GM12878 (cell line): ENCODE results near the gene PCDHGA8. TPM values are rescaled to one million over a fixed set of nuclear protein-coding genes. Genes with fewer than 3 reads are reported as not detected.

Experiments
- ATAC-seq: fragments of 200-7000 bp; cut with Tn5 transposase; 3 replicates; pipeline ENCODE4 v1.9.1; 2020; ENCODE audit warnings: mild to moderate bottlenecking, moderate library complexity
- BruUV-seq: library from RNA; stranded (reverse); fragments of 400-500 nt; replicated peaks from 2 replicates; lab custom pipeline; 2021; lab: Mats Ljungman, UMichigan
- CTCF ChIA-PET: fragments of 300-600 bp; sonication (Branson Sonifier 250); formaldehyde crosslinking; extraction: SDS; loops from one replicate; lab custom pipeline; 2021; ENCODE audit warnings: inconsistent platforms; lab: Yijun Ruan, JAX
- POLR2A ChIA-PET: fragments of 350-600 bp; formaldehyde crosslinking; extraction: SDS; loops from one replicate; lab custom pipeline; 2021; ENCODE audit warnings: inconsistent platforms; lab: Charles Lee
- RAD21 ChIA-PET: fragments of 300-600 bp; sonication (Branson Sonifier 250); formaldehyde crosslinking; loops from one replicate; lab custom pipeline; 2023; ENCODE audit warnings: antibody characterized with exemption; ENCODE audit not compliant: unreplicated experiment; lab: Charles Lee
- SMC1A ChIA-PET: fragments of 300-600 bp; sonication (Branson Sonifier 250); formaldehyde crosslinking; loops from one replicate; lab custom pipeline; 2023; ENCODE audit not compliant: unreplicated experiment, uncharacterized antibody; lab: Charles Lee
- DNase-seq: peaks from one replicate; pipeline ENCODE4 v3.0.0-alpha.2; 2011; ENCODE audit warnings: low read depth, low spot score
- FAIRE-seq: peaks from 3 replicates; lab custom pipeline; 2011; peaks lifted over from hg19 to GRCh38; lab: Jason Lieb, UNC
- H2AFZ ChIP-seq: 2 replicates; pipeline ENCODE4 v1.6.0; 2011; ENCODE audit warnings: low read depth, low read length, control low read depth; ENCODE audit not compliant: control insufficient read depth
- H3K27ac ChIP-seq: 2 replicates; pipeline ENCODE4 v1.5.1; 2011; ENCODE audit warnings: control low read depth; ENCODE audit not compliant: control insufficient read depth, insufficient read depth
- H3K27me3 ChIP-seq, 2 experiments: replicated peaks in 1 of 2; 2 replicates each; pipeline versions ENCODE4 v1.6.0 to v1.6.1; 2011; ENCODE audit warnings: low read length in 1 of 2; ENCODE audit not compliant: control insufficient read depth in 2 of 2, insufficient read depth in 2 of 2
- H3K36me3 ChIP-seq, 2 experiments: 2 replicates each; pipeline ENCODE4 v1.5.1; 2011; ENCODE audit warnings: low read length in 1 of 2; ENCODE audit not compliant: control insufficient read depth in 2 of 2, insufficient read depth in 2 of 2
- H3K4me1 ChIP-seq: 2 replicates; pipeline ENCODE4 v1.6.1; 2011; ENCODE audit warnings: mild to moderate bottlenecking, low read length, moderate library complexity, mixed read lengths; ENCODE audit not compliant: control insufficient read depth, insufficient read depth
- H3K4me2 ChIP-seq: 2 replicates; pipeline ENCODE4 v1.6.0; 2011; ENCODE audit warnings: control low read depth; ENCODE audit not compliant: control insufficient read depth, insufficient read depth
- H3K4me3 ChIP-seq: fragments of 200-600 bp; sonication (generic); 2 replicates; pipeline ENCODE4 v1.5.1; 2016
- H3K79me2 ChIP-seq: 2 replicates; pipeline ENCODE4 v1.6.0; 2011; ENCODE audit warnings: low read length; ENCODE audit not compliant: control insufficient read depth, insufficient read depth
- H3K9ac ChIP-seq: 2 replicates; pipeline ENCODE4 v1.8.0; 2011; ENCODE audit warnings: low read length, control low read depth, mixed read lengths; ENCODE audit not compliant: control insufficient read depth, insufficient read depth
- H3K9me3 ChIP-seq: replicated peaks from 3 replicates; pipeline ENCODE4 v1.5.1; 2011; ENCODE audit warnings: mild to moderate bottlenecking, low read length; ENCODE audit not compliant: control insufficient read depth, insufficient read depth
- H4K20me1 ChIP-seq: 2 replicates; pipeline ENCODE4 v1.6.0; 2011; ENCODE audit not compliant: control insufficient read depth, insufficient read depth
- EZH2 ChIP-seq: IDR thresholded peaks from 2 replicates; pipeline ENCODE4 v1.6.1; 2012; ENCODE audit warnings: low read depth, mild to moderate bottlenecking, control low read depth, inconsistent platforms, low read length, borderline replicate concordance; ENCODE audit not compliant: control insufficient read depth
- HDAC2 ChIP-seq: fragments of 200-600 bp; sonication (generic); IDR thresholded peaks from 2 replicates; pipeline ENCODE4 v1.6.1; 2017
- IKZF1 ChIP-seq: fragments of 450-650 bp; conservative IDR thresholded peaks from 2 replicates; pipeline ENCODE4 v1.6.1; 2017; ENCODE audit warnings: antibody characterized with exemption, mild to moderate bottlenecking
- IRF4 ChIP-seq: IDR thresholded peaks from 2 replicates; pipeline ENCODE4 v1.6.1; 2011; ENCODE audit warnings: low read depth, low read length
- POU2F2 ChIP-seq: IDR thresholded peaks from 3 replicates; pipeline ENCODE4 v1.6.1; 2011; ENCODE audit warnings: low read depth, mild to moderate bottlenecking, low read length, borderline replicate concordance
- SRF ChIP-seq, 2 experiments: IDR thresholded peaks; 2 replicates each; pipeline ENCODE4 v1.6.1; 2011; ENCODE audit warnings: low read depth in 2 of 2, low read length in 2 of 2, mild to moderate bottlenecking in 1 of 2, moderate library complexity in 1 of 2
- SUPT20H ChIP-seq: IDR thresholded peaks from 2 replicates; pipeline ENCODE4 v1.6.1; 2011; ENCODE audit warnings: low read depth, mild to moderate bottlenecking, low read length, moderate library complexity, borderline replicate concordance; ENCODE audit not compliant: control insufficient read depth
- USF2 ChIP-seq: IDR thresholded peaks from 2 replicates; pipeline ENCODE4 v1.6.1; 2011; ENCODE audit warnings: low read depth, low read length, improper control_type of control experiment, borderline replicate concordance
- ZNF207 ChIP-seq: fragments of 450-650 bp; IDR thresholded peaks from 2 replicates; pipeline ENCODE4 v1.6.1; 2014; ENCODE audit warnings: antibody characterized with exemption, mild to moderate bottlenecking, borderline replicate concordance
- WGBS: methylation state at CpG from one replicate; pipeline ENCODE4 v1.1.6; 2016; ENCODE audit warnings: low lambda C conversion rate; ENCODE audit not compliant: insufficient replicate concordance, insufficient coverage; ENCODE audit errors: missing lambda C conversion rate; 5-methylcytosine and 5-hydroxymethylcytosine counted together
- in situ Hi-C: fragments of 300-500 bp; cut with MboI; formaldehyde crosslinking; loops from 9 replicates; pipeline ENCODE4 v1.14.3; 2018; ENCODE audit warnings: mixed read lengths
- intact Hi-C: fragments of 100-400 bp; cut with micrococcal nuclease; formaldehyde crosslinking; loops from one replicate; pipeline ENCODE4 v1.14.2; 2022; ENCODE audit not compliant: unreplicated experiment
- polyA plus RNA-seq, 11 experiments: library from polyadenylated mRNA; depleted of rRNA in 4 of 11; unstranded in 6 of 11; stranded (reverse) in 5 of 11; fragments of >200 nt; fragmentation: Nextera tagmentation in 4 of 11; fragmentation: Illumina TruSeq in 1 of 11; extraction: Ambion mirVana in 4 of 11; extraction: Trizol in 1 of 11; gene quantifications; 1 replicate in 1 of 11; 2 replicates in 10 of 11; pipeline versions ENCODE4 v1.2.1 to v1.2.3, GENCODE V29; 2011 to 2016; ENCODE audit warnings: inconsistent platforms in 2 of 11, missing spikeins in 2 of 11, low read depth in 1 of 11
- total RNA-seq, 4 experiments: library from RNA; depleted of rRNA in 3 of 4; stranded (reverse); fragments of >200 nt in 3 of 4; fragmentation: Illumina TruSeq in 1 of 4; extraction: Trizol in 1 of 4; gene quantifications; 2 replicates each; pipeline versions ENCODE4 v1.2.1 to v1.2.3, GENCODE V29; 2013 to 2021
- TF ChIP-seq, protein P1 (sequence below): IDR thresholded peaks from 2 replicates; pipeline ENCODE4 v1.6.1; 2012; ENCODE audit warnings: mild to moderate bottlenecking, low read depth, low read length
- TF ChIP-seq, protein P2 (sequence below): IDR thresholded peaks from 2 replicates; pipeline ENCODE4 v1.6.1; 2011; ENCODE audit warnings: low read depth, mild to moderate bottlenecking, low read length, moderate library complexity, borderline replicate concordance; ENCODE audit errors: extremely low read depth

PCDHGA8 gene
- total and polyA plus RNA-seq, 10 of the 15 experiments (the other 5 are each of a cell fraction or from before 2014, with no cell fraction given) = 0.01 to 0.04 TPM; not detected in 8

DNA sequence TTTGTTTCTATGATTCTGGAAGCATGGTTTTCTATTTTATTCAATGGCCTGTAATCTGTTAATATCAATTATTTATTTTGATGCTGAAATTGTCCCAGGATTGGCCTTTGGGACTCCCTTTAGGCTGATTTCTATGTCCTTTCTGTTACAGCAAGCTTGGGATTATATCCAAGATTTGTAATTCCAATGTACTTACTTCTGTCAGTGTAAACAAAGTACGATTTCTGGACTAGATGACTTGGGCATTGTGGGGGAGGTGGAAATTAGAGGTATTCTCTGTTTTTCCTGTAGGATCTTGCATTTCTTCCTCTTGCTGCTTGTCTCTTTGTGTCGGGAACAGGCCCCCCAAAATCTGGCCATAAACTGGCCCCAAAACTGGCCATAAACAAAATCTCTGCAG, 41.6 kb downstream of the PCDHGA8 start (continued):
- TF ChIP-seq, protein P1, sequence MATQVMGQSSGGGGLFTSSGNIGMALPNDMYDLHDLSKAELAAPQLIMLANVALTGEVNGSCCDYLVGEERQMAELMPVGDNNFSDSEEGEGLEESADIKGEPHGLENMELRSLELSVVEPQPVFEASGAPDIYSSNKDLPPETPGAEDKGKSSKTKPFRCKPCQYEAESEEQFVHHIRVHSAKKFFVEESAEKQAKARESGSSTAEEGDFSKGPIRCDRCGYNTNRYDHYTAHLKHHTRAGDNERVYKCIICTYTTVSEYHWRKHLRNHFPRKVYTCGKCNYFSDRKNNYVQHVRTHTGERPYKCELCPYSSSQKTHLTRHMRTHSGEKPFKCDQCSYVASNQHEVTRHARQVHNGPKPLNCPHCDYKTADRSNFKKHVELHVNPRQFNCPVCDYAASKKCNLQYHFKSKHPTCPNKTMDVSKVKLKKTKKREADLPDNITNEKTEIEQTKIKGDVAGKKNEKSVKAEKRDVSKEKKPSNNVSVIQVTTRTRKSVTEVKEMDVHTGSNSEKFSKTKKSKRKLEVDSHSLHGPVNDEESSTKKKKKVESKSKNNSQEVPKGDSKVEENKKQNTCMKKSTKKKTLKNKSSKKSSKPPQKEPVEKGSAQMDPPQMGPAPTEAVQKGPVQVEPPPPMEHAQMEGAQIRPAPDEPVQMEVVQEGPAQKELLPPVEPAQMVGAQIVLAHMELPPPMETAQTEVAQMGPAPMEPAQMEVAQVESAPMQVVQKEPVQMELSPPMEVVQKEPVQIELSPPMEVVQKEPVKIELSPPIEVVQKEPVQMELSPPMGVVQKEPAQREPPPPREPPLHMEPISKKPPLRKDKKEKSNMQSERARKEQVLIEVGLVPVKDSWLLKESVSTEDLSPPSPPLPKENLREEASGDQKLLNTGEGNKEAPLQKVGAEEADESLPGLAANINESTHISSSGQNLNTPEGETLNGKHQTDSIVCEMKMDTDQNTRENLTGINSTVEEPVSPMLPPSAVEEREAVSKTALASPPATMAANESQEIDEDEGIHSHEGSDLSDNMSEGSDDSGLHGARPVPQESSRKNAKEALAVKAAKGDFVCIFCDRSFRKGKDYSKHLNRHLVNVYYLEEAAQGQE = no peak

GRCh38 chr5:141437221-141437620, 44.8 kb downstream of the PCDHGA8 start:
- SMC1A ChIA-PET = interaction anchor here (1.0 kb wide), 1 partner anchor 121 kb away, joined by 3 read pairs; no protein-coding TSS in a partner anchor
- H3K9ac ChIP-seq = no peak overlapping the region
- in situ Hi-C loops (no loop called here), intact Hi-C loops (no loop called here)
- H3K4me2 ChIP-seq = no peak overlapping the region
- RAD21 ChIA-PET = no interaction called here
- no peak for FAIRE-seq
- no peak for DNase-seq
- POLR2A ChIA-PET = no interaction called here
- H3K36me3 ChIP-seq = no peaks in the 10 kb centered on the region
- BruUV-seq = no TSS peak
- H3K9me3 ChIP-seq = no peaks in the 10 kb centered on the region; the same call in 2 of the 3 replicates
- TF ChIP-seq, protein P2, sequence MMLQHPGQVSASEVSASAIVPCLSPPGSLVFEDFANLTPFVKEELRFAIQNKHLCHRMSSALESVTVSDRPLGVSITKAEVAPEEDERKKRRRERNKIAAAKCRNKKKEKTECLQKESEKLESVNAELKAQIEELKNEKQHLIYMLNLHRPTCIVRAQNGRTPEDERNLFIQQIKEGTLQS = no peak
- no peak for TF ChIP-seq ZNF207
- no peak for TF ChIP-seq IKZF1
- TF ChIP-seq SUPT20H = no peak
- TF ChIP-seq USF2 = no peak
- TF ChIP-seq POU2F2 = no peak
- no peak for TF ChIP-seq SRF (IDR thresholded peaks at IDR 0.05; ENCODE audit: low read depth in 2 of 2, low read length in 2 of 2)
- TF ChIP-seq HDAC2 = no peak
- TF ChIP-seq IRF4 = no peak
- no peak for TF ChIP-seq EZH2
- no peaks in the 10 kb centered on the region for H3K79me2 ChIP-seq
- H3K27ac ChIP-seq = no peak overlapping the region
- H3K4me1 ChIP-seq = no peaks in the 10 kb centered on the region
- CTCF ChIA-PET = interaction anchor here (0.6 to 1.9 kb wide), 6 partner anchors 16 to 598 kb away, joined by 3 to 8 read pairs (median 4); partner anchors contain the start of genes PCDHGA10, PCDHGA11 and PCDHGA6
- 80% methylated on average over 2 of the region's 2 CpGs for WGBS
- ATAC-seq = no peak
- no peaks in the 10 kb centered on the region for H3K27me3 ChIP-seq
- no peak overlapping the region for H2AFZ ChIP-seq
- no peaks in the 10 kb centered on the region for H4K20me1 ChIP-seq
- H3K4me3 ChIP-seq = no peak overlapping the region
